A673 (cell line): ENCODE results near the gene GBX1. TPM values are rescaled to one million over a fixed set of nuclear protein-coding genes. Genes with fewer than 3 reads are reported as not detected.

Experiments
- BruUV-seq: library from RNA; stranded (reverse); fragments of 400-500 nt; replicated peaks from 2 replicates; lab custom pipeline; 2021; lab: Mats Ljungman, UMichigan
- CTCF ChIA-PET: fragments of 300-600 bp; sonication (Branson Sonifier 250); formaldehyde crosslinking; loops from one replicate; lab custom pipeline; 2022; ENCODE audit warnings: antibody characterized with exemption; lab: Charles Lee
- POLR2A ChIA-PET: fragments of 300-600 bp; sonication (Branson Sonifier 250); formaldehyde crosslinking; loops from one replicate; lab custom pipeline; 2022; ENCODE audit warnings: antibody characterized with exemption; ENCODE audit not compliant: low non-redundant PET; lab: Charles Lee
- DNase-seq: peaks from one replicate; pipeline ENCODE4 v3.0.0-alpha.2; 2015; ENCODE audit warnings: low spot score
- H3K27ac ChIP-seq: fragments of 200-600 bp; sonication (generic); 2 replicates; pipeline ENCODE4 v1.5.1; 2016; ENCODE audit warnings: mixed run types, low read depth, mild to moderate bottlenecking, mixed read lengths, antibody characterized with exemption, low read length; ENCODE audit not compliant: poor library complexity, severe bottlenecking
- H3K27me3 ChIP-seq: fragments of 200-600 bp; sonication (generic); replicated peaks from 2 replicates; pipeline ENCODE4 v1.6.1; 2017; ENCODE audit warnings: mixed run types, low read depth, mild to moderate bottlenecking, mixed read lengths, antibody characterized with exemption, low read length; ENCODE audit not compliant: insufficient read depth, poor library complexity
- H3K36me3 ChIP-seq: fragments of 200-600 bp; sonication (generic); 2 replicates; pipeline ENCODE4 v1.6.1; 2016; ENCODE audit warnings: mixed run types, mild to moderate bottlenecking, mixed read lengths, antibody characterized with exemption, low read length; ENCODE audit not compliant: insufficient read depth, poor library complexity, severe bottlenecking
- H3K4me1 ChIP-seq: fragments of 200-600 bp; sonication (generic); 2 replicates; pipeline ENCODE4 v1.6.1; 2017; ENCODE audit warnings: mixed run types, mild to moderate bottlenecking, mixed read lengths, antibody characterized with exemption, low read length; ENCODE audit not compliant: insufficient read depth, poor library complexity, severe bottlenecking
- H3K4me3 ChIP-seq: fragments of 200-600 bp; sonication (generic); 2 replicates; pipeline ENCODE4 v1.5.1; 2016; ENCODE audit warnings: low read depth, mixed run types, mild to moderate bottlenecking, mixed read lengths, low read length; ENCODE audit not compliant: poor library complexity, severe bottlenecking
- H3K9me3 ChIP-seq: fragments of 200-600 bp; sonication (generic); 2 replicates; pipeline ENCODE4 v1.6.1; 2016; ENCODE audit warnings: mixed run types, low read depth, mild to moderate bottlenecking, mixed read lengths, antibody characterized with exemption, low read length; ENCODE audit not compliant: poor library complexity, severe bottlenecking
- EZH2 ChIP-seq: fragments of 200-600 bp; sonication (generic); IDR thresholded peaks from 2 replicates; pipeline ENCODE4 v1.6.1; 2017; ENCODE audit warnings: borderline replicate concordance, low read depth, mild to moderate bottlenecking, mixed read lengths, antibody characterized with exemption, low read length; ENCODE audit not compliant: poor library complexity, severe bottlenecking
- intact Hi-C: fragments of 100-400 bp; cut with micrococcal nuclease; formaldehyde crosslinking; loops from one replicate; pipeline ENCODE4 v1.10.0; 2022; ENCODE audit not compliant: unreplicated experiment
- total RNA-seq: library from RNA; stranded (reverse); gene quantifications from 2 replicates; pipeline ENCODE4 v1.2.3, GENCODE V29; 2021
- TF ChIP-seq, protein P1 (sequence below): fragments of 300-800, 200-600 bp; sonication (generic); conservative IDR thresholded peaks from 2 replicates; pipeline ENCODE4 v1.5.1; 2017; ENCODE audit warnings: low read depth, mild to moderate bottlenecking, antibody characterized with exemption, low read length, moderate library complexity, mixed read lengths

GBX1 gene
- total RNA-seq, 1 experiment from 2014 or later = not detected

- BruUV-seq = no TSS peak
These were observed 47.6 kb downstream of the GBX1 start for GRCh38 chr7:151119902-151120301.

DNA sequence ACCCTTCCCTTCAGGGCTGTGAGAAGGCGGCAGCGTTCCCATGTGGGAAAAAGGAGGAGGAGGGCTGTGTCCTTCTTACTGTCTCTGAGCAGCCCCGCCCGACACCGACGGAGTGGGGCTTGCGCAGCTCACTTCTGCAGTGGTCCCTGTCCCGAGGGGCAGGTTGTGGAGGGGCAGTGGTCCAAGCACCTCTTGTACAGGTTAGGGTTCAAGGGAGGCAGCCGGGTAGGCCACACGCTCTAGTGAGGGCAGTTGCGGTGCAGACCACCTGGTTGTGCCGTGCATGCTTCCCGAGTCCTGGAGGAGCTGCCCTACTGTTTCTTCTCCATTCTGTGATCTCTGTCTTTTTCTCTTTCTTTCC is 48.5 kb downstream of the GBX1 start:
- TF ChIP-seq, protein P1, sequence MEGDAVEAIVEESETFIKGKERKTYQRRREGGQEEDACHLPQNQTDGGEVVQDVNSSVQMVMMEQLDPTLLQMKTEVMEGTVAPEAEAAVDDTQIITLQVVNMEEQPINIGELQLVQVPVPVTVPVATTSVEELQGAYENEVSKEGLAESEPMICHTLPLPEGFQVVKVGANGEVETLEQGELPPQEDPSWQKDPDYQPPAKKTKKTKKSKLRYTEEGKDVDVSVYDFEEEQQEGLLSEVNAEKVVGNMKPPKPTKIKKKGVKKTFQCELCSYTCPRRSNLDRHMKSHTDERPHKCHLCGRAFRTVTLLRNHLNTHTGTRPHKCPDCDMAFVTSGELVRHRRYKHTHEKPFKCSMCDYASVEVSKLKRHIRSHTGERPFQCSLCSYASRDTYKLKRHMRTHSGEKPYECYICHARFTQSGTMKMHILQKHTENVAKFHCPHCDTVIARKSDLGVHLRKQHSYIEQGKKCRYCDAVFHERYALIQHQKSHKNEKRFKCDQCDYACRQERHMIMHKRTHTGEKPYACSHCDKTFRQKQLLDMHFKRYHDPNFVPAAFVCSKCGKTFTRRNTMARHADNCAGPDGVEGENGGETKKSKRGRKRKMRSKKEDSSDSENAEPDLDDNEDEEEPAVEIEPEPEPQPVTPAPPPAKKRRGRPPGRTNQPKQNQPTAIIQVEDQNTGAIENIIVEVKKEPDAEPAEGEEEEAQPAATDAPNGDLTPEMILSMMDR = no peak
- TF ChIP-seq EZH2 = no peak
- BruUV-seq = no TSS peak
- CTCF ChIA-PET = no interaction called here

More at GRCh38 chr7:151119902-151120301, 47.6 kb downstream of the GBX1 start:
- POLR2A ChIA-PET = no interaction called here
- CTCF ChIA-PET = interaction anchor here (0.6 kb wide), 1 partner anchor 683 kb away, joined by 3 read pairs; no protein-coding TSS in a partner anchor
- no peaks in the 10 kb centered on the region for H3K9me3 ChIP-seq
- H3K27me3 ChIP-seq = no peaks in the 10 kb centered on the region
- H3K36me3 ChIP-seq = peaks cover 38% of the 10 kb centered on the region
- H3K27ac ChIP-seq = no peak overlapping the region
- DNase-seq = no peak
- no peak overlapping the region for H3K4me3 ChIP-seq
- TF ChIP-seq, protein P1 = no peak
- no peak for TF ChIP-seq EZH2
- intact Hi-C loops = loop anchor here (5.0 to 10.0 kb wide), 2 partner anchors 107 to 225 kb away; partner anchors contain the start of gene ABCF2
- peaks cover 10% of the 10 kb centered on the region for H3K4me1 ChIP-seq

GRCh38 chr7:151118108-151119054 is 49.1 kb downstream of the GBX1 start:
- no TSS peak for BruUV-seq
- Histone ChIP-seq H3K4me3 (no peak overlapping the region), H3K27me3 (no peaks in the 10 kb centered on the region), H3K4me1 (peaks cover 18% of the 10 kb centered on the region), H3K9me3 (no peaks in the 10 kb centered on the region), H3K36me3 (peaks cover 27% of the 10 kb centered on the region), H3K27ac (no peak overlapping the region)
- TF ChIP-seq, protein P1 = no peak
- TF ChIP-seq EZH2 = no peak
- CTCF ChIA-PET = no interaction called here
- POLR2A ChIA-PET = no interaction called here
- DNase-seq = no peak
- intact Hi-C loops = loop anchor here (10.0 kb wide), 1 partner anchor 224 kb away; no protein-coding TSS in a partner anchor

More for the DNA sequence above, 48.5 kb downstream of the GBX1 start:
- H3K27ac ChIP-seq = no peak overlapping the region
- no peak overlapping the region for H3K4me3 ChIP-seq
- H3K4me1 ChIP-seq = peaks cover 12% of the 10 kb centered on the region
- peaks cover 34% of the 10 kb centered on the region for H3K36me3 ChIP-seq
- H3K9me3 ChIP-seq = no peaks in the 10 kb centered on the region
- DNase-seq = no peak
- intact Hi-C loops = loop anchor here (10.0 kb wide), 1 partner anchor 224 kb away; no protein-coding TSS in a partner anchor
- POLR2A ChIA-PET = no interaction called here
- H3K27me3 ChIP-seq = no peaks in the 10 kb centered on the region
